ENCODE data around the gene PCSK6.

GRCh38 chr15:101432982-101433381 lies 56.5 kb downstream of the PCSK6 start:
- TF ChIP-seq TARDBP (IDR thresholded peaks at IDR 0.05) (no peak), SUZ12 (IDR thresholded peaks at IDR 0.05) (no peak), FOXK2 (IDR thresholded peaks at IDR 0.05) (no peak), PKNOX1 (IDR thresholded peaks at IDR 0.05) (no peak), ARNT (IDR thresholded peaks at IDR 0.05) (no peak), FOXM1 (IDR thresholded peaks at IDR 0.05; ENCODE audit: borderline replicate concordance) (no peak), BHLHE40 (IDR thresholded peaks at IDR 0.05; ENCODE audit: borderline replicate concordance) (no peak), FOXA1 (IDR thresholded peaks at IDR 0.05) (no peak)
